ENCODE results near the gene GEMIN2. TPM values are rescaled to one million over a fixed set of nuclear protein-coding genes. Genes with fewer than 3 reads are reported as not detected.

GEMIN2 gene, protein sequence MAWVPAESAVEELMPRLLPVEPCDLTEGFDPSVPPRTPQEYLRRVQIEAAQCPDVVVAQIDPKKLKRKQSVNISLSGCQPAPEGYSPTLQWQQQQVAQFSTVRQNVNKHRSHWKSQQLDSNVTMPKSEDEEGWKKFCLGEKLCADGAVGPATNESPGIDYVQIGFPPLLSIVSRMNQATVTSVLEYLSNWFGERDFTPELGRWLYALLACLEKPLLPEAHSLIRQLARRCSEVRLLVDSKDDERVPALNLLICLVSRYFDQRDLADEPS
- 21.3 and 29.0 TPM in 2 replicates for total RNA-seq

DNA sequence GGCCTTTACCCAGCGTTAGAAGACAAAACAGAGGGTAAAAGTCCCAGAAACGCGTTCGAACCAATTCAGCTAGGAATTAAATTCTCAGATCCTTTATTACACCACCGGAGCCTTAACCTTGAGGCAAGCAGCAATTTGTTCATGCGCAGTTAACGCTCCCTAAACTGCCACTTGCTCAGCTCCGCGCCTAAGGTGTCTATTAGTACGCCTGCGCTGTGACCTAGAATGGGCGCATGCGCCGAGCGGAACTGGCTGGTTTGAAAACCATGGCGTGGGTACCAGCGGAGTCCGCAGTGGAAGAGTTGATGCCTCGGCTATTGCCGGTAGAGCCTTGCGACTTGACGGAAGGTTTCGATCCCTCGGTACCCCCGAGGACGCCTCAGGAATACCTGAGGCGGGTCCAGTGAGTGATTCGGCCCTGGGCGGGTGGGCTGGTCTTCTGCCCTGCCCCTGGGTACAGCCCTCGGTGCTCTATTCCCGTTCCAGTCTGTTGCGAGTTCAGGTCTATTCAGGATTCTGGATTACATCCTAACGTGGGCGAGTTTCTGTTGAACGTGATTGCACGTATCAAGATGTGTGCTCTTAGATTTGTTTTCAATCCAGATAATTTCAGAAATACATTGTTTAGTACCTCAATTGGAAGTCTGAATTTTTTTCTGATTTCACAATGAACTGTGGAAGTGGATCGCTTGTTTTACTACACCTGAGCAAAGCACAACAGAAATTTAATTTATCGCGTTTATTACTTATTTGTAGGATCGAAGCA is at the start of gene GEMIN2:
Gene GEMIN2 (plus strand): TSS at position 251 of the 766 bp plus-strand sequence. CDS start 16 bp downstream, at position 267.

DNA sequence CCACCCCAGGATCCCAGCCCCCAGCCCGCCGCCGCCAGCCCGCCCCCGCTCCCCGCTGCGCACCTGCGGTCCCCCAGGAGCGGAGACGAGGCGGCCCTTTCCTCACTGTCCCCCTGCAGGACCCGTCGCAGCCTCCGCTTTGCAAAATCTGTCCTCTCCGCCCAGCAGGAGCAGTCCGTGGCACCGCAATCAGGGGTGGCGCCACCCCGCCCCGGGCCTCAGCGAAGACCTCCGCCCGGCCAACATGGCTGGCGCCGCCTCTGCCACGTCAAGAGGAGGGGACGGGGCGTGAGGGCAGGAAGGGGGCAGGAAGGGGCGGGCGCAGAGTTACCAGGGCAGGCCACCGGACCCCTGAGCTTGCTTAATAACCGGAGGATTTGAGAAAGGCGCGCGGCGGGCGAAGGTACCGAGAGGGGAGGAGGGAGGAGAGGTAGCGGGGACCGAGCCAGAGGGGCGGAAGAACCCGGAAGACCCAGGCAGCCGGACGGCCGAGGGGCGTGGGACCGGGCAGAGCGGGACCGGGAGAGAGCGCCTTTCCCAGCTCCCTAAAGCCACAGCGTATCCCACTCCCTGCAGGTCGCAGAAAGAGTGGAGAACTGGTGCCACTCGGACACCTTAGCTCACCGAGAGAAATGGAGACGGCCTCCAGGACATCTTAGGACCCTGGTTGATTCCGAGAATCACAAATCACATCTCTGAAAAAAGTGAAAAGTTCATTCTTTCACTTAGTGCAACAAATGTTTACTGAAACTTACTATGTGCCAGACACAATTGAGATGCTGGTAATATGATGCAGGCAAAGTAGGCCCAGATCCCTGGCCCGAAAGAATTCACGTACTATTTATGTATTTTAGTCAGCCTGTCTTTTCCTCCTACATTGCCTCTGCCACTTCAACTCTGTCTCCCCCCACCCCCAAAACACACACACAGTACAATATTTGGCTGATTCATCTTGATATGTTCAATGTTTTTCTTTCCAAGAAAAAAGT is 10.9 kb upstream of the GEMIN2 start, which contains the start of gene SEC23A:
Gene SEC23A (minus strand): TSS at position 267 of the 989 bp plus-strand sequence. CDS start 7,117 bp downstream, outside the sequence.

DNA sequence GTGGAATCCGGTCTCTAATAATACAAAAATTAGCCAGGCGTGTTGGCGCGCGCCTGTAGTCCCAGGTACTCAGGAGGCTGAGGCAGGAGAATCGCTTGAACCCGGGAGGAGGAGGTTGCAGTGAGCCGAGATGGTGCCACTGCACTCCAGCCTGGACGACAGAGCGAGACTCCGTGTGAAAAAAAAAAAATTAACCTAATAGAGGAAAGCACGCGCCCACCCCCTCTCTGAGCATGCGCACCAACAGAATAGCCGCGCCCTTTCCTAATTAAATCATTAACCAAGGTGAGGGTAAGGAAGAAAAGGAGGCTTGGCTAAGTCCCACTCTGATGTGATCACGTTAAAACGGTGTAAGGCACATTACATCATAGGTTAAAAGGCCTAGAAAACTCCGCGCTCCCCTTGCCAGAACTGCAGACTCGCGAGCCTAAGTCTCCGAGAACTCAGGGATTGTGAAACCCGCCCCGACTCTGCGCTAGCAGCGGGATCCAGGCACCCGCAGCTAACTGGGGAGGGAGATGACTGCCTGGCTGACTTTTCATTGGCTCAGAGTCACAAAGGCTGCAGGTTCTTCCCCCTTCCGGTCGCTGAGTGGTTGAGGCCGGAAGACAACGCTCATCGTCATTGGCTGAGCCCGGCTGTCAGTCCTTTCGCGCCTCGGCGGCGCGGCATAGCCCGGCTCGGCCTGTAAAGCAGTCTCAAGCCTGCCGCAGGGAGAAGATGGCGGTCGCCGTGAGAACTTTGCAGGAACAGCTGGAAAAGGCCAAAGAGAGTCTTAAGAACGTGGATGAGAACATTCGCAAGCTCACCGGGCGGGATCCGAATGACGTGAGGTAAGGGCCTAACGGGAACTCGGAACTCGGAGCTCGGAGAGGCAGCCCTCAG is 60.7 kb downstream of the GEMIN2 start, which contains the start of gene PNN:
Gene PNN (plus strand): TSS at position 695 of the 885 bp plus-strand sequence. CDS start 26 bp downstream, at position 721.

Small RNA genes within 50 kb of the gene (small RNA-seq; reads per million reads assigned to genes)
- not detected for gene AL109628.1

Other genes with a start within 250 kb of the GEMIN2 start
- 241 and 286 TPM in 2 replicates for gene SEC23A, start 11.1 kb upstream of the GEMIN2 start, total RNA-seq
- gene TRAPPC6B, start 56.0 kb downstream of the GEMIN2 start, total RNA-seq, result 12.7 and 13.2 TPM in 2 replicates
- gene PNN, start 60.9 kb downstream of the GEMIN2 start, total RNA-seq, result 12.5 and 18.4 TPM in 2 replicates
- gene MIA2, start 119.6 kb downstream of the GEMIN2 start, total RNA-seq, result 6.6 and 12.3 TPM in 2 replicates